ENCODE measurements around the gene PCDH17. TPM values are rescaled to one million over a fixed set of nuclear protein-coding genes. Genes with fewer than 3 reads are reported as not detected.

The PCDH17 gene
- total and polyA plus RNA-seq, 2 of the 4 experiments (the other 2 are of a cell fraction) = under 0.01 TPM; not detected in 1

GRCh38 chr13:57739543-57740190 lies 108.1 kb downstream of the PCDH17 start:
- no peak overlapping the region for H3K27ac ChIP-seq (ENCODE audit: insufficient read depth, low read length)
- H2AFZ ChIP-seq (replicated peaks; ENCODE audit: low read length, poor library complexity) = no peak overlapping the region
- no peak overlapping the region for H3K56ac ChIP-seq (ENCODE audit: extremely low read depth, insufficient read depth, low read length)
- H2BK15ac ChIP-seq (ENCODE audit: low read depth, low read length) = no peak overlapping the region
- H2AK5ac ChIP-seq (ENCODE audit: low read depth, low read length) = no peak overlapping the region
- TF ChIP-seq CTCF (conservative IDR thresholded peaks at IDR 0.05; ENCODE audit: low read depth, low read length) = no peak
- no peak for TF ChIP-seq FOS (IDR thresholded peaks at IDR 0.05; ENCODE audit: low read depth, low read length)
- no peak for TF ChIP-seq RCOR1 (IDR thresholded peaks at IDR 0.05; ENCODE audit: insufficient replicate concordance, low read length)
- TF ChIP-seq MXI1 (IDR thresholded peaks at IDR 0.05; ENCODE audit: borderline replicate concordance, low read depth, low read length) = no peak
- no peak for TF ChIP-seq ELK1 (IDR thresholded peaks at IDR 0.05; ENCODE audit: borderline replicate concordance, low read depth, low read length)
- TF ChIP-seq POLR2A (IDR thresholded peaks at IDR 0.05; ENCODE audit: low read depth, low read length) = no peak
- TF ChIP-seq RAD21 (IDR thresholded peaks at IDR 0.05; ENCODE audit: low read length) = no peak
- no peak for TF ChIP-seq MAFK (IDR thresholded peaks at IDR 0.05; ENCODE audit: low read depth, low read length)
- no peak for TF ChIP-seq CEBPB (IDR thresholded peaks at IDR 0.05; ENCODE audit: low read depth, low read length)
- TF ChIP-seq MAZ (IDR thresholded peaks at IDR 0.05; ENCODE audit: borderline replicate concordance, low read depth, low read length) = no peak
- TF ChIP-seq SMC3 (IDR thresholded peaks at IDR 0.05; ENCODE audit: low read depth, low read length) = no peak
- TF ChIP-seq, protein P1, sequence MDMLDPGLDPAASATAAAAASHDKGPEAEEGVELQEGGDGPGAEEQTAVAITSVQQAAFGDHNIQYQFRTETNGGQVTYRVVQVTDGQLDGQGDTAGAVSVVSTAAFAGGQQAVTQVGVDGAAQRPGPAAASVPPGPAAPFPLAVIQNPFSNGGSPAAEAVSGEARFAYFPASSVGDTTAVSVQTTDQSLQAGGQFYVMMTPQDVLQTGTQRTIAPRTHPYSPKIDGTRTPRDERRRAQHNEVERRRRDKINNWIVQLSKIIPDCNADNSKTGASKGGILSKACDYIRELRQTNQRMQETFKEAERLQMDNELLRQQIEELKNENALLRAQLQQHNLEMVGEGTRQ (IDR thresholded peaks at IDR 0.05; ENCODE audit: low read depth, low read length) = no peak
- TF ChIP-seq BHLHE40 (IDR thresholded peaks at IDR 0.05; ENCODE audit: low read depth, low read length) = no peak
- no peak for TF ChIP-seq NFE2L2 (IDR thresholded peaks at IDR 0.05; ENCODE audit: low read depth, low read length)
- TF ChIP-seq CHD1 (IDR thresholded peaks at IDR 0.05; ENCODE audit: low read depth, low read length) = no peak
- no peak for TF ChIP-seq RFX5 (IDR thresholded peaks at IDR 0.05; ENCODE audit: low read depth, low read length)
- H4K5ac ChIP-seq (ENCODE audit: low read depth, low read length) = no peak overlapping the region
- H3K36me3 ChIP-seq (ENCODE audit: control insufficient read depth, insufficient read depth, low read length) = no peaks in the 10 kb centered on the region
- no peaks in the 10 kb centered on the region for H3K79me1 ChIP-seq (ENCODE audit: low read depth in 1 of 2, low read length in 2 of 2)
- intact Hi-C loops (cut with micrococcal nuclease) = no loop called here
- CTCF ChIA-PET = no interaction called here
- no peak overlapping the region for H2BK120ac ChIP-seq (ENCODE audit: low read depth, low read length)
- no peak overlapping the region for H2BK20ac ChIP-seq (ENCODE audit: low read depth, low read length)
- H4K8ac ChIP-seq (ENCODE audit: low read depth in 2 of 2, low read length in 2 of 2) = no peak overlapping the region
- no peaks in the 10 kb centered on the region for H3K9me1 ChIP-seq (ENCODE audit: insufficient read depth, low read length)
- H2BK5ac ChIP-seq (ENCODE audit: low read depth, low read length, poor library complexity, severe bottlenecking) = no peak overlapping the region
- no peak overlapping the region for H3K23ac ChIP-seq (ENCODE audit: low read depth, low read length)
- H4K91ac ChIP-seq (ENCODE audit: insufficient read depth, low read depth, low read length) = no peak overlapping the region
- no peak overlapping the region for H3K14ac ChIP-seq (replicated peaks; ENCODE audit: low read depth, low read length)
- no peak for ATAC-seq (ENCODE audit: low read depth)
- no TSS peak for BruUV-seq (replicated peaks)
- WGBS, 2 experiments (ENCODE audit: extremely low coverage in 2 of 2, insufficient read length in 1 of 2) = no CpG with 5 or more reads among the region's 4 CpGs
- no peak overlapping the region for H3K4ac ChIP-seq (ENCODE audit: low read depth, low read length)
- no peaks in the 10 kb centered on the region for H3K27me3 ChIP-seq (ENCODE audit: control insufficient read depth, insufficient read depth, low read length)
- no peak overlapping the region for H3K4me3 ChIP-seq (ENCODE audit: insufficient read depth, low read depth, low read length)
- H4K20me1 ChIP-seq (ENCODE audit: insufficient read depth, low read length) = no peaks in the 10 kb centered on the region
- in situ Hi-C loops (cut with MboI; ENCODE audit: low sequenced_read_pairs) = no loop called here
- peaks cover 2% of the 10 kb centered on the region; the same call in 1 of the 2 replicates for H3K9me3 ChIP-seq (ENCODE audit: control insufficient read depth, insufficient read depth, low read length)
- dilution Hi-C loops (cut with HindIII; ENCODE audit: low sequenced_read_pairs, unreplicated experiment) = no loop called here
- no peak overlapping the region for H3K9ac ChIP-seq (ENCODE audit: low read depth, low read length)
- H3K4me1 ChIP-seq (ENCODE audit: control insufficient read depth, insufficient read depth, low read length) = no peaks in the 10 kb centered on the region
- no peak overlapping the region for H2AK9ac ChIP-seq (replicated peaks; ENCODE audit: low read depth, low read length, poor library complexity)
- POLR2A ChIA-PET (ENCODE audit: unreplicated experiment) = no interaction called here
- no peak overlapping the region for H3K4me2 ChIP-seq (ENCODE audit: low read depth, low read length)
- no peak for DNase-seq
- no peak overlapping the region for H3K18ac ChIP-seq (ENCODE audit: low read depth, low read length)
